GM19455 (cell line): ENCODE data around the gene PHF21A.

Experiments
- ATAC-seq: cut with Tn5 transposase; IDR thresholded peaks from one replicate; pipeline ENCODE4 v1.9.1; 2021; ENCODE audit not compliant: unreplicated experiment

Gene PHF21A

GRCh38 chr11:45922425-45923082 lies 198.7 kb downstream of the PHF21A start, which contains the start of gene LARGE2:
TSS of gene LARGE2 (plus strand) at chr11:45922656. CDS start at chr11:45922883, 227 bp downstream.
- ATAC-seq, result no peak

- no peak for ATAC-seq
Measured at GRCh38 chr11:45921561-45922424, 199.5 kb downstream of the PHF21A start.

GRCh38 chr11:45920531-45921477 lies 200.4 kb downstream of the PHF21A start:
- ATAC-seq, result no peak

GRCh38 chr11:45919806-45920530 lies 201.3 kb downstream of the PHF21A start:
- no peak for ATAC-seq

- ATAC-seq, result no peak
Measured at GRCh38 chr11:45918962-45919675, 202.1 kb downstream of the PHF21A start.

GRCh38 chr11:45918331-45918941 lies 202.8 kb downstream of the PHF21A start:
- ATAC-seq, result peak; percentile 48

- peak; percentile 84 for ATAC-seq
Measured at GRCh38 chr11:45917623-45918330, 203.5 kb downstream of the PHF21A start, which contains the start of gene PEX16. TSS of gene PEX16 (minus strand) at chr11:45917877. CDS start at chr11:45917811, 66 bp downstream.

GRCh38 chr11:45917286-45917622 lies 204.0 kb downstream of the PHF21A start:
- no peak for ATAC-seq

- no peak for ATAC-seq
Measured at GRCh38 chr11:45915446-45915845, 205.8 kb downstream of the PHF21A start.

GRCh38 chr11:45913942-45914635 lies 207.2 kb downstream of the PHF21A start:
- no peak for ATAC-seq

- ATAC-seq, result no peak
Measured at GRCh38 chr11:45913514-45913913, 207.7 kb downstream of the PHF21A start.

- ATAC-seq, result no peak
Measured at GRCh38 chr11:45910623-45911022, 210.6 kb downstream of the PHF21A start.

GRCh38 chr11:45909594-45910475 lies 211.4 kb downstream of the PHF21A start:
- ATAC-seq, result no peak

- ATAC-seq, result no peak
Measured at GRCh38 chr11:45907911-45908370, 213.3 kb downstream of the PHF21A start.

- ATAC-seq, result no peak
Measured at GRCh38 chr11:45906965-45907611, 214.2 kb downstream of the PHF21A start, which contains the start of gene FREY1. TSS of gene FREY1 (minus strand) at chr11:45907271. CDS start at chr11:45907245, 26 bp downstream.

- ATAC-seq, result no peak
Measured at GRCh38 chr11:45906096-45906682, 215.1 kb downstream of the PHF21A start.
